Transverse colon (tissue), 4 donors: ENCODE data around the gene ISYNA1.

Experiments used
- CTCF ChIP-seq, 5 experiments: fragments of 200-600 bp in 3 of 5; fragments of 450-650 bp in 2 of 5; sonication (generic) in 3 of 5; IDR thresholded peaks; 1 replicate in 2 of 5; 2 replicates in 3 of 5; pipeline ENCODE4 v1.5.1; 2016 to 2017; ENCODE audit warnings: antibody characterized with exemption in 5 of 5, inconsistent platforms in 3 of 5, mild to moderate bottlenecking in 2 of 5, moderate library complexity in 1 of 5
- POLR2AphosphoS5 ChIP-seq, 3 donors: sonication (generic); formaldehyde crosslinking; IDR thresholded peaks; one replicate each; pipeline ENCODE4 v1.6.1; 2016; ENCODE audit warnings: antibody characterized with exemption in 3 of 3

GRCh38 chr19:18466354-18466753, 28.4 kb upstream of the ISYNA1 start:
- TF ChIP-seq CTCF (IDR thresholded peaks at IDR 0.05) (no peak), POLR2AphosphoS5 (IDR thresholded peaks at IDR 0.05) (no peak)
